NOMO-1 treated with DMSO at 0.1 percent for 48 hours (cell line): ENCODE data around the gene NPY.
"Not testable (repeated sequence)": the region's sequence is repeated elsewhere in the genome, so short reads cannot be mapped to it uniquely, and the experiment has no call there.

Source experiments
- DNase-seq: peaks from one replicate; lab custom pipeline; 2025; ENCODE audit not compliant: unreplicated experiment; lab: John Stamatoyannopoulos, UW

The NPY gene

DNA sequence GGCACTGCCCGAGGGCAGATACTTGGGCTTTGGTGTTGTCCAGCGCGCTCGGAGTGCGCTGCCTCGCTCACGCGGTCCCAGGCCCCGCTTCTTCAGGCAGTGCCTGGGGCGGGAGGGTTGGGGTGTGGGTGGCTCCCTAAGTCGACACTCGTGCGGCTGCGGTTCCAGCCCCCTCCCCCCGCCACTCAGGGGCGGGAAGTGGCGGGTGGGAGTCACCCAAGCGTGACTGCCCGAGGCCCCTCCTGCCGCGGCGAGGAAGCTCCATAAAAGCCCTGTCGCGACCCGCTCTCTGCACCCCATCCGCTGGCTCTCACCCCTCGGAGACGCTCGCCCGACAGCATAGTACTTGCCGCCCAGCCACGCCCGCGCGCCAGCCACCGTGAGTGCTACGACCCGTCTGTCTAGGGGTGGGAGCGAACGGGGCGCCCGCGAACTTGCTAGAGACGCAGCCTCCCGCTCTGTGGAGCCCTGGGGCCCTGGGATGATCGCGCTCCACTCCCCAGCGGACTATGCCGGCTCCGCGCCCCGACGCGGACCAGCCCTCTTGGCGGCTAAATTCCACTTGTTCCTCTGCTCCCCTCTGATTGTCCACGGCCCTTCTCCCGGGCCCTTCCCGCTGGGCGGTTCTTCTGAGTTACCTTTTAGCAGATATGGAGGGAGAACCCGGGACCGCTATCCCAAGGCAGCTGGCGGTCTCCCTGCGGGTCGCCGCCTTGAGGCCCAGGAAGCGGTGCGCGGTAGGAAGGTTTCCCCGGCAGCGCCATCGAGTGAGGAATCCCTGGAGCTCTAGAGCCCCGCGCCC is at the start of gene NPY:
Gene NPY, plus strand, starts transcription at position 294 of the 802 bp plus-strand sequence. CDS start 1,051 bp downstream, outside the sequence.
- DNase-seq: no peak

- no peak for DNase-seq
Measured at GRCh38 chr7:24239260-24239659, 44.7 kb upstream of the NPY start.

- DNase-seq: no peak
Measured at GRCh38 chr7:24241206-24241605, 42.8 kb upstream of the NPY start.

DNA sequence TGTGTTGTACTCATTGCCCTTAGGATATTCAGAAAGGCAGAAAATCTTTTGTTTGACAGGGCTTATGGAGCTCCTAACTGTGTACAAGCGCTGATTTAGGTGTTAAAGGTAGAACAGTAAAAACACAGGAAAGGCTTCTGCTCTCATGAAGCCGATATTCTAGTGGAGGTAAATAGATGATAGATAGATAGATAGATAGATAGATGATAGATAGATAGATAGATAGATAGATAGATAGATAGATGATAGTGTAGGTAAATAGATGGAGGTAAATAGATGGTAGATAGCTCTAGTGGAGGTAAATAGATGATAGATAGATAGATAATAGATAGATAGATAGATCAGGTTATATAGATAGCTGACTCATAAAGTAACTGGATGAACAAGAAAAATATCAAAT is 39.4 kb upstream of the NPY start:
- no peak for DNase-seq

GRCh38 chr7:24245362-24245761 is 38.6 kb upstream of the NPY start:
- DNase-seq: no peak

- no peak for DNase-seq
Measured at GRCh38 chr7:24249266-24249665, 34.7 kb upstream of the NPY start.

DNA sequence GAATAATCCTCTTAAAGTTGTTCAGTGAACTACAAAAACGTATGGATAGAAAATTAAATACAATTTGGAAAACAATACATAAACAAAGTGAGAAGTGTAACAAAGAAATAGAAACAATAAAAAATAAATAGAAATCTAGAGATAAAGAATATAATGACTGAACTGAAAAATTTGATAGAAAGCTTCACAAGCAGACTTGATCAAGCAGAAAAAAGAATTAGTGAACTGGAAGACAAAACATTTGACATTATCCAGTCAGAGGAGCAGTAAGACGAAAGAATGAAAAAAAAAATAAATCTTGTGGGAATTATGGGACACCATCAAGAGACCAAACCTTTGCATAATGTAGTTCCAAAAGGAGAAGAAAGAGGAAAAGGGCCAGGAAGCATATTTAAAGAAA is 32.4 kb upstream of the NPY start:
- no peak for DNase-seq

- DNase-seq: peak; percentile 65
Measured at GRCh38 chr7:24255139-24255538, 28.9 kb upstream of the NPY start.

- not testable (repeated sequence) for DNase-seq
Measured at GRCh38 chr7:24258324-24258723, 25.7 kb upstream of the NPY start.

DNA sequence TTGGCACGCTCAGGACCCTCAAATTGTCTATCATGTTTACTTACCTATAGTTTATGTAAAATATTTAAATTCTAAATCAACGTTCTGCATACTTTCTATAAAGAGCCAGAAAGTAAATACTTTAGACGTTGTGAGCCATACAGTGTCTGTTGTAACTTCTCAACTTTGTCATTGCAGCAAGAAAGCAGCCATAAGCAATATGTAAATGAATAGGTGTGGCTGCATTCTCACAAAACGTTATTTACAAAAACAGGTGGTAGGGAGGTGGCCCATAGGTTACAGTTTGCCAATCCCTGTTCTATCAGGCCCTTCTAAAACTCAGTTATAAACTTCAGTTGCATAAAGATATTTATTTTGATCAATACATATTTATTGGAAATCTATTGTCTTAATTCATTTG is 12.1 kb upstream of the NPY start:
- no peak for DNase-seq

DNA sequence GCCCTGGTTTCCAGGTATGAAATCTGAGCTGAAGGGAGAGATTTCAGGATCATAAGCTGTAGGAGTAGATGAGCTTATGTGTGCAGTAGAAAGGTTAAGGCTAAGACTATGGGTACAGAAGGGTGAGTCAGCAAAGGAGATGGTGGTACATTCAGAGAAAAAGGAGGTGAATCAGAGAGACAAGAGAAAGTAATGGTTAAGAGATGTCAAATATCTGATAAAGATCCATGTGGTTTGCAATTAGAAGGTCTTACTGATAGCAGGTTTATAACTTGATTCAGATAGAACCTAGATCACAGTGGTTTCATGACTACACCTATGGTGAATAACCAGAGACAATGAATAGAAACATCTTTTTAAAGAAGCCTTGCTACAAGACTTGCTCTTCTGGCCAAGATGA is 4.5 kb upstream of the NPY start:
- DNase-seq: no peak

DNA sequence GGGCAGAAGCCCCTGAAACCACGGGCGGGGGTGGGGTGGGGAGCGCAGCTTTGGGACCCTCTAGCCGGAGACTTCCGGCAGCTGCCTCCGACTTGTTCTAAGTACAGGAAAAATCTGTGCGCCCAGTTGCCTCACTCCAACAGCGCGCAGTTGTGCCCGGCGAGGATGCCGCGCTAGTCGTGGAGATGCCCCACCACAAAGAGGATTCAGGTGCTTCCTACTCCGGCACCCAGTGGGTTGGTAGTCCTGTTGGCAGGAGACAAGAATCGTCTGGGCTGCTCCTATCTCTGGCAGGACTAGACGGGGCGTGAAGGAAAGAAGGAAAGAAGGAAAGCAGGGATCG is 465 bp upstream of the NPY start:
- no peak for DNase-seq

GRCh38 chr7:24284699-24285506 is 913 bp downstream of the NPY start:
- no peak for DNase-seq

- DNase-seq: peak; percentile 59
Measured at GRCh38 chr7:24290004-24290641, 6.1 kb downstream of the NPY start.

- DNase-seq: no peak
Measured at GRCh38 chr7:24291271-24291670, 7.3 kb downstream of the NPY start.

- DNase-seq: no peak
Measured at GRCh38 chr7:24297362-24297761, 13.4 kb downstream of the NPY start.

DNA sequence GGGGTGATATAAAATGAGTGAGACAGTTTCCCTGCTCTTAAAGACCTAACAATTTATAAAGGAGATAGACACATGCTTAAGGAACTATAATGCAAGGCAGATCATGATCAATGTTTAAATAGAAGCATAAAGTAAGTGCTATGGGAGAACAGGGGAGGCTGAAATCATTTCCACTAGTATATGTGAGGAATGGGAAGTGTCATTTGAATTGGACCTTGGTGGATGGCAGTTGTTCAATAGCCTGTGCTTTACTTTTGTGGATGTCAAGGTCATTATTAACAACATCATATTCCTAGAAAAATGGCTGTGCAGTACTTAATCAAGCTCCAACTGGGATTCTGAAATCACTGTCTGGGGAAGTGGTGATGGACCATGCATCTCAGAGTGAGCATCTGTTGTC is 14.7 kb downstream of the NPY start:
- no peak for DNase-seq

- DNase-seq: no peak
Measured at GRCh38 chr7:24299192-24299591, 15.2 kb downstream of the NPY start.

- DNase-seq: no peak
Measured at GRCh38 chr7:24301703-24302102, 17.7 kb downstream of the NPY start.

GRCh38 chr7:24304494-24305095 is 20.6 kb downstream of the NPY start:
- no peak for DNase-seq

GRCh38 chr7:24307326-24307725 is 23.3 kb downstream of the NPY start:
- DNase-seq: no peak

- no peak for DNase-seq
Measured at GRCh38 chr7:24312588-24312987, 28.6 kb downstream of the NPY start.
